ENCODE results near the gene TLCD2. TPM values are rescaled to one million over a fixed set of nuclear protein-coding genes. Genes with fewer than 3 reads are reported as not detected.
A peak's percentile ranks its signal among the peaks of the same experiment; 100 is the strongest.

TLCD2 gene
- total and polyA plus RNA-seq, 2 of the 13 experiments (the other 11 are each of a cell fraction or from before 2014, with no cell fraction given), result 0.90 to 1.1 TPM

DNA sequence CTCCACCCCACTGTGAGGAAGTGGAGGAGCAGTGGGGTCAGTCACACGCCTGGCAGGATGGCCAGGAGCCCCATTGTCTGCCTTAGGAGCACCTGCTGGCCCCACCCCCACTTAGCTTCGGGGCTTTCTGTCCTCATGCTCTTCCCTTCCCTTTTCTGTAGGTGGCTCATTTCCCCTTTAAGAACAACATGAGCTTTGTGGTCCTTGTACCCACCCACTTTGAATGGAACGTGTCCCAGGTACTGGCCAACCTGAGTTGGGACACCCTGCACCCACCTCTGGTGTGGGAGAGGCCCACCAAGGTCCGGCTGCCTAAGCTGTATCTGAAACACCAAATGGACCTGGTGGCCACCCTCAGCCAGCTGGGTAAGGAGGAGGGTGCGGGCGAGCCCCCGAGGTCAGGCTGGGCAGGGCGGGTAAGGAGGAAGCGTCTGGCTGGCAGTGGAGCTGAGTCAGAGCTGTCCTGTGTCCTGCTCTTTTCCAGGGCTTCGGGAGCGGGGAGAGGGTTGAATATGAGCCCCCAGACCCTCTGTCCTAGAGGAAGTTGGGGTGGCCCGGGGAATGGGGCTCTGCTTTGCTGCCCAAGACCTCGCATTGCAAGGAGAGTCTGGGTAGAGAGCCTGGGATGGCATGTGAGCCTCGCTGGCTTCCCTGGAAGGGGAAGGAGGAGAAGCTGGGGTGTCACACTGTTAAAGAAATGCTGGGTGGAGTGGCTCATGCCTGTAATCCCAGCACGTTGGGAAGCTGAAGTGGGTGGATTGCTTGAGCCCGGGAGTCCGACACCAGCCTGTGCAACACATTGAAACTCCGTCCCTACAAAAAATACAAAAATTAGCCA is 42.5 kb upstream of the TLCD2 start (continued):
- TF ChIP-seq, protein P1, sequence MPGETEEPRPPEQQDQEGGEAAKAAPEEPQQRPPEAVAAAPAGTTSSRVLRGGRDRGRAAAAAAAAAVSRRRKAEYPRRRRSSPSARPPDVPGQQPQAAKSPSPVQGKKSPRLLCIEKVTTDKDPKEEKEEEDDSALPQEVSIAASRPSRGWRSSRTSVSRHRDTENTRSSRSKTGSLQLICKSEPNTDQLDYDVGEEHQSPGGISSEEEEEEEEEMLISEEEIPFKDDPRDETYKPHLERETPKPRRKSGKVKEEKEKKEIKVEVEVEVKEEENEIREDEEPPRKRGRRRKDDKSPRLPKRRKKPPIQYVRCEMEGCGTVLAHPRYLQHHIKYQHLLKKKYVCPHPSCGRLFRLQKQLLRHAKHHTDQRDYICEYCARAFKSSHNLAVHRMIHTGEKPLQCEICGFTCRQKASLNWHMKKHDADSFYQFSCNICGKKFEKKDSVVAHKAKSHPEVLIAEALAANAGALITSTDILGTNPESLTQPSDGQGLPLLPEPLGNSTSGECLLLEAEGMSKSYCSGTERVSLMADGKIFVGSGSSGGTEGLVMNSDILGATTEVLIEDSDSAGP (CRISPR knock-in tag; IDR thresholded peaks at IDR 0.05; ENCODE audit: borderline replicate concordance), result peak; percentile 60
- no peak for TF ChIP-seq MIER3 (CRISPR knock-in tag; IDR thresholded peaks at IDR 0.05; ENCODE audit: borderline replicate concordance)
- no peak for TF ChIP-seq ZNF251 (CRISPR knock-in tag; IDR thresholded peaks at IDR 0.05)
- TF ChIP-seq HNRNPL (IDR thresholded peaks at IDR 0.05; ENCODE audit: low read depth, low read length), result 0 out of 2 replicates have a peak, but pooled peaks have one; percentile 46
- TF ChIP-seq ZSCAN9 (CRISPR knock-in tag; IDR thresholded peaks at IDR 0.05; ENCODE audit: borderline replicate concordance), result no peak

DNA sequence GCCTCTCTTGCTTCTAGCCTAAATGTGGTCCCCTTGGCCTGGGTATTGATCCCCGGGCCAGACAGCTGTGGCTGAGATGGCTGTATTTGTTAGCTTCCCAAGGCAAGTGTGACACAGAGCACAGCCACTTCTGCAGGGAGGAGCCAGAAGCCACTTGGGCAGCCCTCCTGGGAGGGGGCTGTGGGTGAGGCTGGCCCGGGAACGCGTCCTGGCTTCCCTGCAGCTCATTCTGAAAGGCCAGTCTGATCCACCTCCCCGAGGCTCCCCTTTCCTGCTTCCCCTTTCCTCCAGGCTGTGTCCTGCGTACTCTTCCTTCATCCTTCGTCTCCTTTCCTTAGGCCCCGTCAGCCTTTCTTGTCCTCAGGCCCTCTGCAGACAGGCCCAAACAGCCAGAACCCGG is 40.5 kb upstream of the TLCD2 start:
- ATAC-seq (no peak), FAIRE-seq (no peak), DNase-seq (ENCODE audit: low spot score) (no peak)
- in situ Hi-C loops (cut with HindIII; ENCODE audit: extremely low pct_ligation_motif_present, low pct_unique_long_range_greater_than_20kb), result no loop called here
- peaks cover 2% of the 10 kb centered on the region for H3K79me2 ChIP-seq (ENCODE audit: insufficient read depth, low read length)
- ChIA-PET CTCF (ENCODE audit: low intra/inter-chr PET ratio, low total read pairs) (no interaction called here), POLR2A (interaction anchor here (2.5 to 16.4 kb wide), 4 partner anchors 13 to 29 kb away, joined by 7 to 299 read pairs (median 142); partner anchors contain the start of genes SERPINF1 and WDR81)
- no TSS peak for BruUV-seq (replicated peaks)
- H4K20me1 ChIP-seq (ENCODE audit: insufficient read depth, low read length), result peaks cover 26% of the 10 kb centered on the region; the same call in 1 of the 2 replicates
- H3K9ac ChIP-seq (ENCODE audit: insufficient read depth, low read depth, low read length), result no peak overlapping the region
- peak; percentile 18 for TF ChIP-seq RBM22 (optimal IDR thresholded peaks at IDR 0.05; ENCODE audit: low read length)
- TF ChIP-seq ZSCAN31 (CRISPR knock-in tag; IDR thresholded peaks at IDR 0.05; ENCODE audit: low read depth), result no peak
- no peak for TF ChIP-seq ZNF484 (CRISPR knock-in tag; IDR thresholded peaks at IDR 0.05; ENCODE audit: borderline replicate concordance, low read depth)
- 0 out of 2 replicates have a peak, but pooled peaks have one; percentile 23 for TF ChIP-seq ZNF737 (CRISPR knock-in tag; IDR thresholded peaks at IDR 0.05; ENCODE audit: borderline replicate concordance)
- TF ChIP-seq SIX1 (CRISPR knock-in tag; IDR thresholded peaks at IDR 0.05; ENCODE audit: borderline replicate concordance), result no peak
- TF ChIP-seq AGO2 (optimal IDR thresholded peaks at IDR 0.05; ENCODE audit: low read depth, low read length), result peak; percentile 42
- no peaks in the 10 kb centered on the region for H3K27me3 ChIP-seq (ENCODE audit: control insufficient read depth in 1 of 2, insufficient read depth in 2 of 2, low read length in 2 of 2)
- no peaks in the 10 kb centered on the region for H3K9me3 ChIP-seq (ENCODE audit: low read length)
- H3K4me2 ChIP-seq (ENCODE audit: low read depth, low read length), result no peak overlapping the region
- peaks cover 13 to 32% of the 10 kb centered on the region in 2 experiments; a peak in 4 of 5 replicates for H3K36me3 ChIP-seq (replicated peaks in 1 of 2; ENCODE audit: control insufficient read depth in 1 of 2, insufficient read depth in 2 of 2, low read length in 2 of 2)
- no peak overlapping the region for H2AFZ ChIP-seq (ENCODE audit: low read length)
- WGBS (ENCODE audit: low lambda C conversion rate), result 97% methylated on average over 8 of the region's 9 CpGs
- no peak overlapping the region for H3K27ac ChIP-seq (ENCODE audit: extremely low read length, insufficient read depth, low read length)
- H3K4me1 ChIP-seq (ENCODE audit: insufficient read depth, low read length), result peaks cover 68% of the 10 kb centered on the region
- intact Hi-C loops (cut with micrococcal nuclease; ENCODE audit: unreplicated experiment), result no loop called here
- H3K4me3 ChIP-seq (replicated peaks in 1 of 3; ENCODE audit: insufficient read depth in 1 of 3, low read depth in 2 of 3, low read length in 3 of 3), result no peak overlapping the region

Data from HepG2 (cell line).